SK-N-SH (cell line): ENCODE data around the gene TMTC2. TPM values are rescaled to one million over a fixed set of nuclear protein-coding genes. Genes with fewer than 3 reads are reported as not detected.

Source experiments
- CTCF ChIA-PET: fragments of 300-600, 350-600 bp; formaldehyde crosslinking; extraction: SDS; loops from one replicate; lab custom pipeline; 2021; lab: Yijun Ruan, JAX
- POLR2A ChIA-PET: fragments of 350-600 bp; sonication (Branson Sonifier 250); formaldehyde crosslinking; extraction: SDS; loops from one replicate; lab custom pipeline; 2020; ENCODE audit warnings: antibody characterized with exemption, inconsistent platforms; lab: Yijun Ruan, JAX
- DNase-seq: peaks from one replicate; pipeline ENCODE4 v3.0.0; 2012
- H2AFZ ChIP-seq: fragments of 200-600 bp; sonication (generic); 2 replicates; pipeline ENCODE4 v1.8.1; 2016; ENCODE audit warnings: antibody characterized with exemption, mild to moderate bottlenecking, low read depth
- H3F3A ChIP-seq: fragments of 200-600 bp; sonication (generic); replicated peaks from 2 replicates; pipeline ENCODE3; 2016; ENCODE audit warnings: antibody characterized with exemption, mild to moderate bottlenecking; ENCODE audit not compliant: insufficient read depth
- H3K27ac ChIP-seq, 2 experiments: fragments of 200-500 bp in 1 of 2; fragments of 200-600 bp in 1 of 2; sonication (Bioruptor generic) in 1 of 2; sonication (generic), shearing (Covaris generic) in 1 of 2; 2 replicates each; pipeline versions ENCODE4 v1.5.1 to v1.6.1; 2014 to 2016; ENCODE audit warnings: low read depth in 2 of 2, inconsistent platforms in 1 of 2, low read length in 1 of 2, mild to moderate bottlenecking in 1 of 2, mixed read lengths in 1 of 2
- H3K27me3 ChIP-seq: fragments of 200-600 bp; sonication (generic), shearing (Covaris generic); 2 replicates; pipeline ENCODE4 v1.6.1; 2016; ENCODE audit warnings: mixed run types; ENCODE audit not compliant: insufficient read depth
- H3K36me3 ChIP-seq, 2 experiments: fragments of 200-500 bp in 1 of 2; fragments of 200-600 bp in 1 of 2; sonication (Bioruptor generic) in 1 of 2; sonication (generic) in 1 of 2; replicated peaks in 1 of 2; 2 replicates each; pipeline versions ENCODE3 to v1.5.1; 2014 to 2016; ENCODE audit warnings: low read length in 1 of 2, mild to moderate bottlenecking in 1 of 2; ENCODE audit not compliant: insufficient read depth in 2 of 2, control insufficient read depth in 1 of 2
- H3K4me1 ChIP-seq, 2 experiments: fragments of 200-500 bp in 1 of 2; fragments of 200-600 bp in 1 of 2; sonication (Bioruptor generic) in 1 of 2; sonication (generic), shearing (Covaris generic) in 1 of 2; 2 replicates each; pipeline versions ENCODE4 v1.5.1 to v1.6.1; 2014 to 2016; ENCODE audit warnings: low read depth in 1 of 2, low read length in 1 of 2, mixed run types in 1 of 2; ENCODE audit not compliant: insufficient read depth in 2 of 2, control insufficient read depth in 1 of 2
- H3K4me2 ChIP-seq: fragments of 200-600 bp; sonication (generic), shearing (Covaris generic); 2 replicates; pipeline ENCODE4 v1.6.1; 2017; ENCODE audit warnings: mixed run types
- H3K4me3 ChIP-seq, 2 experiments: fragments of 200-500 bp in 1 of 2; fragments of 200-600 bp in 1 of 2; sonication (Bioruptor generic) in 1 of 2; sonication (generic), shearing (Covaris generic) in 1 of 2; 2 replicates each; pipeline versions ENCODE4 v1.5.1 to v1.8.1; 2014 to 2016; ENCODE audit warnings: low read depth in 2 of 2, inconsistent platforms in 1 of 2, low read length in 1 of 2, mild to moderate bottlenecking in 1 of 2, mixed read lengths in 1 of 2, moderate library complexity in 1 of 2
- H3K79me2 ChIP-seq: fragments of 200-600 bp; sonication (generic); 2 replicates; pipeline ENCODE4 v1.8.1; 2017; ENCODE audit warnings: mild to moderate bottlenecking; ENCODE audit not compliant: insufficient read depth
- H3K9ac ChIP-seq: fragments of 200-600 bp; sonication (generic); 2 replicates; pipeline ENCODE4 v1.6.1; 2017; ENCODE audit warnings: mixed run types
- H3K9me2 ChIP-seq: fragments of 200-600 bp; sonication (generic); 2 replicates; pipeline ENCODE4 v1.6.1; 2017; ENCODE audit warnings: mixed run types
- H3K9me3 ChIP-seq: fragments of 200-600 bp; sonication (generic); 2 replicates; pipeline ENCODE4 v1.6.1; 2017; ENCODE audit warnings: mixed run types, mild to moderate bottlenecking, moderate library complexity
- H4K20me1 ChIP-seq: fragments of 200-600 bp; sonication (generic); 2 replicates; pipeline ENCODE4 v1.6.1; 2017; ENCODE audit warnings: mild to moderate bottlenecking, mixed run types; ENCODE audit not compliant: insufficient read depth
- ELF1 ChIP-seq: IDR thresholded peaks from 2 replicates; pipeline ENCODE4 v1.4.0; 2012
- EP300 ChIP-seq, 2 experiments: IDR thresholded peaks; 2 replicates each; pipeline versions ENCODE4 v1.4.0 to v1.6.1; 2012; ENCODE audit warnings: borderline replicate concordance in 1 of 2, low read depth in 1 of 2, low read length in 1 of 2
- EZH2phosphoT487 ChIP-seq: fragments of 200-600 bp; sonication (generic); IDR thresholded peaks from 2 replicates; pipeline ENCODE4 v1.6.1; 2017; ENCODE audit warnings: low read depth, mixed run types, mild to moderate bottlenecking, antibody characterized with exemption, moderate library complexity, borderline replicate concordance
- FOSL2 ChIP-seq: IDR thresholded peaks from 2 replicates; pipeline ENCODE4 v1.4.0; 2012; ENCODE audit warnings: low read depth, mild to moderate bottlenecking, moderate library complexity, borderline replicate concordance
- FOXJ3 ChIP-seq: sonication (generic); formaldehyde crosslinking; IDR thresholded peaks from 2 replicates; pipeline ENCODE4 v1.5.1; 2020; ENCODE audit warnings: mild to moderate bottlenecking, missing genetic modification reagents
- GABPA ChIP-seq: IDR thresholded peaks from 2 replicates; pipeline ENCODE4 v1.4.0; 2012; ENCODE audit warnings: low read depth, mild to moderate bottlenecking
- GATA2 ChIP-seq: sonication (generic); formaldehyde crosslinking; IDR thresholded peaks from 2 replicates; pipeline ENCODE4 v1.5.0; 2020; ENCODE audit warnings: mild to moderate bottlenecking, missing genetic modification reagents
- JUND ChIP-seq: IDR thresholded peaks from 2 replicates; pipeline ENCODE4 v1.4.0; 2012
- MXI1 ChIP-seq: IDR thresholded peaks from 2 replicates; pipeline ENCODE4 v1.6.1; 2012; ENCODE audit warnings: mild to moderate bottlenecking, low read depth, low read length, improper control_type of control experiment
- NFIC ChIP-seq: IDR thresholded peaks from 2 replicates; pipeline ENCODE4 v1.4.0; 2012; ENCODE audit warnings: borderline replicate concordance
- NRF1 ChIP-seq: IDR thresholded peaks from 2 replicates; pipeline ENCODE4 v1.6.1; 2012; ENCODE audit warnings: low read depth, mild to moderate bottlenecking, low read length
- RAD21 ChIP-seq: IDR thresholded peaks from 2 replicates; pipeline ENCODE4 v1.6.1; 2012; ENCODE audit warnings: mild to moderate bottlenecking, low read length
- RCOR1 ChIP-seq: fragments of 150-350 bp; IDR thresholded peaks from 2 replicates; pipeline ENCODE4 v1.6.1; 2017; ENCODE audit warnings: antibody characterized with exemption, low read length
- RFX5 ChIP-seq: IDR thresholded peaks from 2 replicates; pipeline ENCODE4 v1.6.1; 2012; ENCODE audit warnings: mild to moderate bottlenecking, improper control_type of control experiment, low read length
- SMC3 ChIP-seq: IDR thresholded peaks from 2 replicates; pipeline ENCODE4 v1.6.1; 2012; ENCODE audit warnings: low read depth, low read length, improper control_type of control experiment
- TCF12 ChIP-seq: IDR thresholded peaks from 2 replicates; pipeline ENCODE4 v1.4.0; 2012
- WGBS: methylation state at CpG from one replicate; pipeline ENCODE4 v1.1.6; 2017; ENCODE audit warnings: low lambda C conversion rate; 5-methylcytosine and 5-hydroxymethylcytosine counted together
- polyA plus RNA-seq, 3 experiments: library from polyadenylated mRNA; depleted of rRNA; stranded (reverse); fragments of >200 nt; gene quantifications; 2 replicates each; pipeline ENCODE4 v1.2.3, GENCODE V29; 2012
- TF ChIP-seq, protein P1 (sequence below): IDR thresholded peaks from 2 replicates; pipeline ENCODE4 v1.6.1; 2012; ENCODE audit warnings: mild to moderate bottlenecking, low read depth, low read length, moderate library complexity
- TF ChIP-seq, protein P2 (sequence below): IDR thresholded peaks from 2 replicates; pipeline ENCODE4 v1.4.0; 2012; ENCODE audit warnings: low read depth
- TF ChIP-seq, protein P3 (sequence below): IDR thresholded peaks from 2 replicates; pipeline ENCODE4 v1.4.0; 2012; ENCODE audit warnings: low read depth, borderline replicate concordance

The TMTC2 gene
- polyA plus RNA-seq, 1 of the 3 experiments (the other 2 are of a cell fraction), result 4.1 TPM

DNA sequence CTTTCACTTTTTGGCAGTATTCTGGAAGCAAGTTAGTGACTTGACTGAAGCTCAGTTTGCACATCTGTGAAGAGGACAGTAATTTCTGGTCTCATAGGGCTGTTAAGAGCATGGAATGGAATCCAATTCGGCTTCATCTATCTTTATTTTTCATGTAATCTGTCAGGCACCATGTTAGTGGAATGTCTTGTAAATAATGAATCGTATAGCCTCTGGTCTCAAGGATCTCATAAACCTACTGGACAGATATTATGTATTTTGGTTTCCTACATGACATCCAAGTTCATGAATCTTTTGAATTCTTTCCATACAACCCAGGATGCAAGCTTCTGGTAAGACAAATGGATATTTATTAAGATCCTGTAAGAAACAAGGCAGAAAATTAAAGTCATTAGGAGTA is 24.0 kb downstream of the TMTC2 start:
- H3K4me2 ChIP-seq, result no peak overlapping the region
- H3K9me3 ChIP-seq, result no peaks in the 10 kb centered on the region
- H3K4me1 ChIP-seq, result peaks cover 6 to 17% of the 10 kb centered on the region in 2 experiments; a peak in 2 of 4 replicates
- WGBS, result 84% methylated on average over 2 of the region's 2 CpGs
- no peaks in the 10 kb centered on the region for H4K20me1 ChIP-seq
- no peaks in the 10 kb centered on the region for H3K9me2 ChIP-seq
- H3K4me3 ChIP-seq, result no peak overlapping the region
- no peak overlapping the region for H3K9ac ChIP-seq
- H3K79me2 ChIP-seq, result no peaks in the 10 kb centered on the region
- POLR2A ChIA-PET, result interaction anchor here (0.5 kb wide), 1 partner anchor 967 kb away, joined by 3 read pairs; no protein-coding TSS in a partner anchor
- H2AFZ ChIP-seq, result no peak overlapping the region
- H3K27me3 ChIP-seq, result no peaks in the 10 kb centered on the region
- H3F3A ChIP-seq, result no peaks in the 10 kb centered on the region
- DNase-seq, result no peak
- H3K27ac ChIP-seq, result no peak overlapping the region
- H3K36me3 ChIP-seq, result no peaks in the 10 kb centered on the region
- CTCF ChIA-PET, result interaction anchor here (0.7 to 1.6 kb wide), 4 partner anchors 25 to 1802 kb away, joined by 3 to 4 read pairs (median 3); no protein-coding TSS in a partner anchor
- no peak for TF ChIP-seq GATA2 (CRISPR knock-in tag)
- TF ChIP-seq NFIC, result no peak
- TF ChIP-seq EZH2phosphoT487, result no peak
- no peak for TF ChIP-seq RCOR1
- TF ChIP-seq FOXJ3 (CRISPR knock-in tag), result no peak
- TF ChIP-seq RFX5, result no peak
- no peak for TF ChIP-seq ELF1
- TF ChIP-seq, protein P1, sequence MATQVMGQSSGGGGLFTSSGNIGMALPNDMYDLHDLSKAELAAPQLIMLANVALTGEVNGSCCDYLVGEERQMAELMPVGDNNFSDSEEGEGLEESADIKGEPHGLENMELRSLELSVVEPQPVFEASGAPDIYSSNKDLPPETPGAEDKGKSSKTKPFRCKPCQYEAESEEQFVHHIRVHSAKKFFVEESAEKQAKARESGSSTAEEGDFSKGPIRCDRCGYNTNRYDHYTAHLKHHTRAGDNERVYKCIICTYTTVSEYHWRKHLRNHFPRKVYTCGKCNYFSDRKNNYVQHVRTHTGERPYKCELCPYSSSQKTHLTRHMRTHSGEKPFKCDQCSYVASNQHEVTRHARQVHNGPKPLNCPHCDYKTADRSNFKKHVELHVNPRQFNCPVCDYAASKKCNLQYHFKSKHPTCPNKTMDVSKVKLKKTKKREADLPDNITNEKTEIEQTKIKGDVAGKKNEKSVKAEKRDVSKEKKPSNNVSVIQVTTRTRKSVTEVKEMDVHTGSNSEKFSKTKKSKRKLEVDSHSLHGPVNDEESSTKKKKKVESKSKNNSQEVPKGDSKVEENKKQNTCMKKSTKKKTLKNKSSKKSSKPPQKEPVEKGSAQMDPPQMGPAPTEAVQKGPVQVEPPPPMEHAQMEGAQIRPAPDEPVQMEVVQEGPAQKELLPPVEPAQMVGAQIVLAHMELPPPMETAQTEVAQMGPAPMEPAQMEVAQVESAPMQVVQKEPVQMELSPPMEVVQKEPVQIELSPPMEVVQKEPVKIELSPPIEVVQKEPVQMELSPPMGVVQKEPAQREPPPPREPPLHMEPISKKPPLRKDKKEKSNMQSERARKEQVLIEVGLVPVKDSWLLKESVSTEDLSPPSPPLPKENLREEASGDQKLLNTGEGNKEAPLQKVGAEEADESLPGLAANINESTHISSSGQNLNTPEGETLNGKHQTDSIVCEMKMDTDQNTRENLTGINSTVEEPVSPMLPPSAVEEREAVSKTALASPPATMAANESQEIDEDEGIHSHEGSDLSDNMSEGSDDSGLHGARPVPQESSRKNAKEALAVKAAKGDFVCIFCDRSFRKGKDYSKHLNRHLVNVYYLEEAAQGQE, result no peak
- no peak for TF ChIP-seq SMC3
- no peak for TF ChIP-seq FOSL2
- no peak for TF ChIP-seq EP300 (IDR thresholded peaks at IDR 0.05; ENCODE audit: borderline replicate concordance in 1 of 2, low read depth in 1 of 2, low read length in 1 of 2)
- TF ChIP-seq RAD21, result no peak

DNA sequence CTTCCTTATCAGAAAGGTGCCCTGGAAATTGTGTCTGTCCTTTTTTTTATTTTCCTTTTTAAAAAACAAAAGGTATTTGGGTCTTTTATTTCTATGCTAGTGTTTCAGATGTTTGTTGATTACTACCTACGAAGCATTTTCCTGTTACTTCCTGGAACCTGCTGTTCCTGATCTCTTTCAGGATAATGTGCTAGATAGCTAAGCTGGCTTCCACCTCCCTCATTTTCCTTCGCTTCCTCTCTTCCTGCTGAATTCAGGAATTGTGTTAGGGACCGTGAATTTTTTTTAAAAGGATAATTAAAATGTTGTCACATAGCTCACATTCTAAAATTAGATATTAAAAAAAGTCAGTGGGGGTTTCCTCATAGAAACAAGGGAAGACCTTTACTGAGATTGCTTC is 27.7 kb downstream of the TMTC2 start:
- CTCF ChIA-PET, result interaction anchor here (0.6 kb wide), 1 partner anchor 29 kb away, joined by 3 read pairs; no protein-coding TSS in a partner anchor

More for the DNA sequence above, 27.7 kb downstream of the TMTC2 start:
- POLR2A ChIA-PET, result no interaction called here
- no peaks in the 10 kb centered on the region for H4K20me1 ChIP-seq
- H3K4me2 ChIP-seq, result no peak overlapping the region
- H3K9me3 ChIP-seq, result no peaks in the 10 kb centered on the region
- H3K9me2 ChIP-seq, result no peaks in the 10 kb centered on the region
- H2AFZ ChIP-seq, result no peak overlapping the region
- H3K36me3 ChIP-seq, result no peaks in the 10 kb centered on the region
- no peaks in the 10 kb centered on the region for H3K79me2 ChIP-seq
- TF ChIP-seq NRF1 (no peak), GABPA (no peak), TCF12 (no peak), MXI1 (no peak), JUND (no peak)
- TF ChIP-seq, protein P2, sequence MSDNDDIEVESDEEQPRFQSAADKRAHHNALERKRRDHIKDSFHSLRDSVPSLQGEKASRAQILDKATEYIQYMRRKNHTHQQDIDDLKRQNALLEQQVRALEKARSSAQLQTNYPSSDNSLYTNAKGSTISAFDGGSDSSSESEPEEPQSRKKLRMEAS, result no peak
- TF ChIP-seq, protein P3, sequence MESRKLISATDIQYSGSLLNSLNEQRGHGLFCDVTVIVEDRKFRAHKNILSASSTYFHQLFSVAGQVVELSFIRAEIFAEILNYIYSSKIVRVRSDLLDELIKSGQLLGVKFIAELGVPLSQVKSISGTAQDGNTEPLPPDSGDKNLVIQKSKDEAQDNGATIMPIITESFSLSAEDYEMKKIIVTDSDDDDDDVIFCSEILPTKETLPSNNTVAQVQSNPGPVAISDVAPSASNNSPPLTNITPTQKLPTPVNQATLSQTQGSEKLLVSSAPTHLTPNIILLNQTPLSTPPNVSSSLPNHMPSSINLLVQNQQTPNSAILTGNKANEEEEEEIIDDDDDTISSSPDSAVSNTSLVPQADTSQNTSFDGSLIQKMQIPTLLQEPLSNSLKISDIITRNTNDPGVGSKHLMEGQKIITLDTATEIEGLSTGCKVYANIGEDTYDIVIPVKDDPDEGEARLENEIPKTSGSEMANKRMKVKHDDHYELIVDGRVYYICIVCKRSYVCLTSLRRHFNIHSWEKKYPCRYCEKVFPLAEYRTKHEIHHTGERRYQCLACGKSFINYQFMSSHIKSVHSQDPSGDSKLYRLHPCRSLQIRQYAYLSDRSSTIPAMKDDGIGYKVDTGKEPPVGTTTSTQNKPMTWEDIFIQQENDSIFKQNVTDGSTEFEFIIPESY, result no peak
- DNase-seq, result no peak
- no peak overlapping the region for H3K4me3 ChIP-seq
- 94% methylated on average over 3 of the region's 3 CpGs for WGBS
- no peaks in the 10 kb centered on the region for H3K27me3 ChIP-seq
- no peak overlapping the region for H3K9ac ChIP-seq
- no peak overlapping the region for H3K27ac ChIP-seq
- H3K4me1 ChIP-seq, result no peaks in the 10 kb centered on the region; a peak in 1 of 4 replicates
- H3F3A ChIP-seq, result no peaks in the 10 kb centered on the region
